ENCODE data around the gene CIZ1. TPM values are rescaled to one million over a fixed set of nuclear protein-coding genes. Genes with fewer than 3 reads are reported as not detected.
"Not testable (repeated sequence)": the region's sequence is repeated elsewhere in the genome, so short reads cannot be mapped to it uniquely, and the experiment has no call there.

The CIZ1 gene
- polyA plus RNA-seq, 5 donors = 120 to 157 (median 155) TPM

DNA sequence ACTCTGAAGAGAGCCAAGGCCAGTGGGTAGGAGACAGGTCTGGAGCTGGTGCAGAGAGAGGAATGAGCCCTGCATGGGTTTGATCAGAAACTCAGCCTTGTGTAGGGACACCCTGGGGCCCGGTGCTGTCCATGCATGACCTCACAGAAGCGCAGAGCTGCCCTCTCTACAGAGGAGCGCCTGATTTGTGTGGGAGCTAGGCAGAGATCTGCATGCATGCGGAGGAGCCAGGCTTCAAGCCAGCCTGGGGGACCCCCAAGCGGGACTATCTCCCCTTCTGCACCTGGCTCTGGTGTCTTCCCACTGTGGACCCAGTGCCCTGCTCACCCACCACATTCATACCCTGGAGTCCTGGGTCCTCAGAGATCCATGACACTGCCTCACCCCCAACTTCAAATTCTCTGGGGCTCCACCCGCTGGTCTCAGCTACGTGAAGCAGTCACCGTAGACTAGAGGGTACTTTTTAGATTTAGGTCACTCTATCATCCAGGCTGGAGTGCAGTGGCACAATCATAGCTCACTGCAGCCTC is 44.7 kb downstream of the CIZ1 start:
- DNase-seq = no peak

- DNase-seq = no peak
Measured at GRCh38 chr9:128145951-128146351, 45.4 kb downstream of the CIZ1 start.

- DNase-seq = peak in 1 of 2 donors; percentile 43
Measured at GRCh38 chr9:128145536-128145935, 45.8 kb downstream of the CIZ1 start.

DNA sequence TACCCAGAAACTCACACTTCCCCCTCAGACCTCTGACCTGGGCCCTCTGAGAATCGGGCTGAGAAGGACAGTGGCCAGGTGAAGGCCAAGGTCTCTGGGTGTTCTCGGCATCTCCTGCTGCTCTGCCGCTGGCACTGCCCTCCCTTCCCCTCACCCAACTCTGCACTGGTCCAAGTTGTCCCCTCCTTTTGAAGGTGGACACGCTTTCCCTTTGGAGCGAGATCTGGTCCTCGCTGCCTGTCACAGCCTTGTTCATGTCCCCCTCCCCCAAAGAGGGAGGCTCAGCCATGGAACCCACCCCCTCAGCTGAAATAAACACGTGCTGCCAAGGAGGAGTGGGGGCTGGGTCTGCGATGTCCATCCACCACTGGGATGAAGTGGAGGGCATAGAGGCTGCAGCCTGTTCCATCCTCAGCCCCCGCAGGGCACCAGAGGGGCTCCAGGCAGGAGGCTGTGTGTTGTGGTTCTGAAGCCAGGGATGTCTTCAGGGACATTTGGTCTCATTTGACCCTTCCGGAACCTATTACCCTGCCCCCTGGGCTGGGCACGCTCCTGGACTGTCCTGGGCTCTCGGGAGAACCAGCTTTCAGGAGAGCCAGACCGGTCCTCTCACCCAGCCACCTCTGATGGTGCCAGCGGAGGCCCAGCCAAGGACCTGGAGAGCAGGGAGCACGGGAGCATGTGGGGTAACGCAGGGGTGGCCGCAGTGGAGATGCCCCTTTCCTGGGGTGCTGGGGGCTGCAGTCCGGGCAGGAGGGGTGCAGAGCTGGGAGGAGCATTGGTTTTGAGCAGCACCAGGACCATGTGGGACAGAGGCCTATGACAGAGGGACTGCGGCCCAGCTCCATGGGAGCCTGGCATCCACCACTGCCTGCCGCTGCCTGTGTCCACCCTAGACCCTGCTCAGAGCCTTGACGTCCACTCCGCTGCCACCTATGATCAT is 46.9 kb downstream of the CIZ1 start:
- DNase-seq = no peak

GRCh38 chr9:128143525-128144238 is 47.7 kb downstream of the CIZ1 start:
- DNase-seq = no peak

DNA sequence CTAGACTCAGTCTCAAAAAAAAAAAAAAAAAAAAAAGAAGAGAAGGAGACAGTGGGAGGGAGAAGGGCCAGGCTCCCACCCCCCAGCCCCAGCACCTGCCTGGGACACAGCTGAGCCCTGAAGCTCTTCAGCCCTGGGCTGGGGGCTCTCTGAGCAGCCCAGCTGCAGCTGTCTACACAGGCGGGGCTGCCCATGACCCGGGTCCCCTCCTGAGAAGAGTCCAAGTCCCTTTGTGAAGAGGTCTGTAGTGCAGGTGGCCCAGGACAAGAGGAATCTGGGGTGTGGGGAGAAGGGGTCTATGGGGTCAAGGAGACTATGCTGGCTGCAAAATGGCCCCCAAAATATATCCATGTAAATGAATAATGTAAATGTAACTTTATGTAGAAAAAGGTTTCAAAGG is 48.8 kb downstream of the CIZ1 start:
- no peak for DNase-seq

DNA sequence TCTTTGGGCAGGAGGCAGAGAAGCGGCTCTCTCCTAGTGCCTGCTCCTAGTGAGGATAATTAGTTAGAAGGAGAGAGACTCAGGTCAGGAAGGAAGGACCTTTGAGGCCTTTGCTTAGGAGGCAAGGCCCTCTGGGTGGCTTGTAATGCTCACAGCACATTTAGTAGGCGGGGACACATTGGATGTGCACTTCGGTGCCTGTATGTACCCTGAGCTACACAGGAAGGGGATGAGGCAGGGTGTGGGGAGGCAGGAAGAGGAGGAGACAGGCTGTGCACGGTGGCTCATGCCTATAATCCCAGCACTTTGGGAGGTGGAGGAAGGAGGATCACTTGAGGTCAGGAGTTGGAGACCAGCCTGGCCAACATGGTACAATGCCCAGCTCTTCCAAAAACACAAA is 49.3 kb downstream of the CIZ1 start:
- no peak for DNase-seq

GRCh38 chr9:128141604-128142003 is 49.8 kb downstream of the CIZ1 start:
- no peak for DNase-seq

- DNase-seq = no peak
Measured at GRCh38 chr9:128139621-128140020, 51.8 kb downstream of the CIZ1 start.

DNA sequence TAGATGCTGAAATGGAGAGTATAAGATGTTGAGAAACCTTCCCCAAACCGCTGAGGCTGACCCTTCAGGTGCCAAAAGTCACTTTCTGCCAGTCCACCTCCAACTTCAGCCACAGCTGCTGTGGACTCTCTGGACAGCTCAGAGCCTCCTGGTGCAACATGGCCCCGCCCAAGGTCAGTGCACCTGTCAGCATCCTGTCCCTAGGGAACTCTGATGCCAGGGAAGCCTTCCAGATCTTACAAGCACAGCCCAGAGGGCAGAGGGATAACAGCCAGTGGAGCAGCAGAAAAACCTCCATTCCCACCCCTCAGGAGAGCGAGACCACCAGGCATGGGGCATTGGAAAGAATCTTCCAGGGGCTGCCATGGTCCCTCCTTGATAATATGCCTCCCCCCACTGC is 53.4 kb downstream of the CIZ1 start:
- DNase-seq = no peak

GRCh38 chr9:128136816-128137793 is 54.3 kb downstream of the CIZ1 start:
- DNase-seq = no peak

DNA sequence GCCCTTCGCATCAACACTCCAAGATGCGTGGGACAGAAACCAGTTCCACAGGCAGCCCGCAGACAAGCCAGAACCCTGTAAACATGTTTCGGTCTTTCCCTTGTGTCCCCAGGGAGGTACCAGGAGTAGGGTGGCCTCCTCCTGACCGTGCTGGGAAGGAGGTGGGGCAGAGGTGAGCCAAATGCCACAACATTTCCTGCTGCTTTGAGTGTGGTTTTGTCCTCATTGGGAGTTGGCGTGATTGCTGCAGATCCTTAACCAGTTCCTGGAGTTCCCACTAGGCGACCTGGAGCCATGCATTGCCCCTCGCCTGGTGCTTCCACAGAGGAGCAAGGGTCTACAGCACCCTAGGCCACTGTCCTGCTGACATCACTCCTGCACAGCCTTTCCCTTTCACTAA is 55.8 kb downstream of the CIZ1 start:
- DNase-seq = not testable (repeated sequence)

DNA sequence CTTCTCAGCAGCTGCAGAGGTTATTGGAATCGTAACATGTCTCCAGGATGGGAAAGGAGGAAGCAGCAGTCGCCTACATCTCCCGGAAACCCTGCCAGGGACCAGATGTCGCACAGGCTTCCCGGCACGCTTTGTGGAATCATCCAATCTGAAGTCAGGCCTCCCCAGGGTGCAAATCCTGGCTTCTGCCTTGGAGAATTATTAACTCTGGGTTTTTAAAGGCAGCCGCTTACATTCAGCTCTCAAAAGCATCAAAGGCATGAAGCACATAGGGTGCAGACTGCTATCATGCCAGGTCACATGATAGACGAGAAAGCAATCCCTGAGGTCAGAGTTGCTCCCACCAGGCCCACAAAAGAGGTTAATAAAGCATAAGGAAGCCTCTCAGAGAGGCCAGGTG is 59.2 kb downstream of the CIZ1 start:
- DNase-seq = not testable (repeated sequence)

DNA sequence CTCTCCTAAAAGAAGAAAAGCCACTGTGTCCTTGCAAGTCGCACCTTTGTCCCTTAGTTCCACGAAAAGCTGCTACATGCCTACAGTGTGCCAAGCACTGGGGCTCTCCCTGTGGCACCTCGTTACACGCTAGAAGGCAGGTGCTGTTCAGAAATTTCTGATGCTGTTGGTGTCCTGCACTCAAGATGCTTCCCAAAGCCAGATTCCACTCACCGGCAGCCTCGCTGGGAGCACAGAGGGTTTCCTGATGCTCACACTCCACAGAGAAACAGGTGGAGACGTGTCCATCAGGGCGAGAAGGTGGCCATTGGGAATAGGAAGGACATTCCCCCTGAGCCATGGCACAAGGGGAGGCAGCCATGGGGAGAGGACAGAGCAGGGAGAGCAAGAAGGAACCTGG is 60.0 kb downstream of the CIZ1 start:
- DNase-seq = not testable (repeated sequence)

- not testable (repeated sequence) for DNase-seq
Measured at GRCh38 chr9:128130651-128131050, 60.7 kb downstream of the CIZ1 start.

DNA sequence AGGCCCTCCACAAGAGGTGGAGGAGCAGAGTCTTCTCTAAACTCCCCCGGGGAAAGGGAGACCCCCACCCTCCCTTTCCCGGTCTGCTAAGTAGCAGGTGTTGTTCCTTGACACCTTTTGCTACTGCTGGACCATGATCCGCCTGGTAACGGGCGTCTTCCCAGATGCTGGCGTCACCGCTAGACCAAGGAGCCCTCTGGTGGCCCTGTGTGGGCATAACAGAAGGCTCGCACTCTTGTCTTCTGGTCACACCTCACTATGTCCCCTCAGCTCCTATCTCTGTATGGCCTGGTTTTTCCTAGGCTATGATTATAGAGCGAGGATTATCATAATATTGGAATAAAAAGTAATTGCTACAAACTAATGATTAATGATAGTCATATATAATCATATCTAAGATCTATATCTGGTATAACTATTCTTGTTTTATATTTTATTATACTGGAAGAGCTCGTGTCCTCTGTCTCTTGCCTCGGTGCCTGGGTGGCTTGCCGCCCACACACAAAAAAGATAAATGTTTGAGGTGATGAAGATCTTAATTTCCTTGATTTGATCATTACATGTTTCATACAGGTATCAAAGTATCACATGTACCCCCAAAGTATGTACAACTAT is 61.3 kb downstream of the CIZ1 start:
- not testable (repeated sequence) for DNase-seq

DNA sequence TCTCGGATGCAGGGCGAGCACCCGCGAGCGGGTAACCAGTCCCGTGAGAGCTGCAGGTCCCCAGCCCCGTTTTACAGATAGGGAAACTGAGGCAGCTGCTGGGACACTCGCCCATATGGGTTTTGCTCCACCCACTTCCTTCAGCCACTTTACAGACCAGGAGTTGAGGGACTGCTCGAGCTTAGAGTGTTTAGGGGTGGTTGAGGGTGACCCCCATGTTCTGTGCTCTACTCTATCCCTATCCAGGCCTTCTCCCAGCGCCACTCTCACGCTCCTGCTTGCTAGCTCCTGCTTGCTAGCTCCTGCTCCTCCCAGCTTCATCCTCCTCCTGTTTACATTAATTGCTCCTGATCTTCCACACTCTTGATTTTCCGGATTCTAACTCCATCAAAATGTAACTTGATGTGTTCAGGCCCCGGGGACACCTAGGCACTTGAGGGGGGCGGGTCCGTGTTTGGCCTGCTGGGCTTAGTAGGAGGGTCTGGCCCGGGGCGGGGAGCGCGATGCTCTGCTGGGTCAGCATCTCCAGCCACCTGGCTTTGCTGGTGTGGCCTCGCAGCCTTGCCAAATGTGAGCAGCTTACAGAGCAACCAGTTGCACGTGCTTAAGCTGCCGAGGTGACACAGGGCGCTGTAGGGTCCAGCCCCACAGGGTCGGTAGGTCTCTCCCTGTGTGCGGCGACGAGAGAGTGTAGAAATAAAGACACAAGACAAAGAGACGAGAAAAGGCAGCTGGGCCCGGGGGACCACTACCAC is 62.4 kb downstream of the CIZ1 start:
- no peak for DNase-seq

DNA sequence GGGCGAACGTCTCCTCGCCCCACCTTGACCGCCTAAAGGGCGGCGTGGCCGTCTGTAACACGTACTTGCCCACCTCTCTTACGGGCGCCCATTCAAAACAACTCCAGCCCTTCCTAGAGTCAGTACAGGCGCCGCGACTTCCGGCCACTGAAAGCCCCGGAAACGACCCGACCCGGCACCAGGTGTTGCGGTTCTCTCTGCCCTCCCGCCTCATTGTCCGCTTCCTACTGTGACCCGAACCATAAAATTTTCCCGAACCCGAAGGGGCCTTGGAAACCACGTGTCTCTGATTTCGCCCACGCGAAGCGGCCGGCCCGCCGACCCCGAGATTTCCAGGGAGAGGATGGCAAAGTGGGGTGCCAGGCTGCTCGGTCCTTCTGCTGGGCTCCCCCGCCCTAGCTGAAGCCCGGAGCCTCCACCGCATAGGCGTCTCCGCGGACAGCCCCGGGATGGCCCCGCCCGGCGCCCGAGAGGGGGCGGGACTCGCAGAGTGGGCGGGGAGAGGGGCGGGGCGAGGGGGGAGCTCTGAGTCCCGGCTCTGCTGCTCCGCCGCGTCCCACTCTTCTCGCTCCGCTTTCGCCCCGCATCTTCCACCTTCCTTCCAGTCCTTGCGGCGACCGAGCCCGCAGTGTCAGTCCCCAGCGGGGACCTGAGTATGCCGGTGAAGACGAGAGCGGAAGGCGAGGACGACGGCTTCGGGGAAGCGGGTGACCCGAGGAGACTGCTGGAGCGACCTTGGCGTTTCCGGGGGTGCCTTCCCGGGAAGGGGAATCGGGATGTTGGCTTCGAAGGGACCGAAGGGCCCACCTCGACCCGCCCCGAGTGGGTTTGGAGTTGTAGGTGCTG is 63.2 kb downstream of the CIZ1 start:
- peak; percentile 90 to 93 for DNase-seq

- peak; percentile 83 to 88 for DNase-seq
Measured at GRCh38 chr9:128127568-128127989, 63.8 kb downstream of the CIZ1 start, which contains the start of gene PTGES2. Gene PTGES2 (minus strand): TSS chr9:128127729. CDS start chr9:128127717, 12 bp downstream.

Data from right lung (tissue), 5 donors.